A673 (cell line): ENCODE data around the gene EIF3D.

ENCODE experiments used
- EZH2 ChIP-seq: fragments of 200-600 bp; sonication (generic); IDR thresholded peaks from 2 replicates; pipeline ENCODE4 v1.6.1; 2017; ENCODE audit warnings: borderline replicate concordance, low read depth, mild to moderate bottlenecking, mixed read lengths, antibody characterized with exemption, low read length; ENCODE audit not compliant: poor library complexity, severe bottlenecking
- TF ChIP-seq, protein P1 (sequence below): fragments of 300-800, 200-600 bp; sonication (generic); conservative IDR thresholded peaks from 2 replicates; pipeline ENCODE4 v1.5.1; 2017; ENCODE audit warnings: low read depth, mild to moderate bottlenecking, antibody characterized with exemption, low read length, moderate library complexity, mixed read lengths

DNA sequence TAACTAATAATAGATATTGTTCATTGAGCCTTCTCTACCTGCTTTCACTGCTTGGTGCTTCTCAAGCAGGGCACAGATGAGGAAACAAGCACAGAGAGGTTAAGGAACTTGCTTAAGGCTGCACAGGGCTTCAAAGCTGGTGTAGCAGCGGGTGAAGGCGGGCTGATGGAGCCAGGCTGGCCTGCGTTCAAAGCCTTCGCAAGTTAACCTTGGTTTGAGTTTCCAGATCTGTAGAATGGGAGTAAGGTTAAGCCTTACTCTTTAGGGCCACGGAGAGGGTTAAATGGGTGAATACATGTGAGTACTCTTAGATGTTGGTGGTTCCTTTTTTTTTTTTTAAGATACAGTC lies 36.2 kb upstream of the EIF3D start:
- no peak for TF ChIP-seq EZH2
- TF ChIP-seq, protein P1, sequence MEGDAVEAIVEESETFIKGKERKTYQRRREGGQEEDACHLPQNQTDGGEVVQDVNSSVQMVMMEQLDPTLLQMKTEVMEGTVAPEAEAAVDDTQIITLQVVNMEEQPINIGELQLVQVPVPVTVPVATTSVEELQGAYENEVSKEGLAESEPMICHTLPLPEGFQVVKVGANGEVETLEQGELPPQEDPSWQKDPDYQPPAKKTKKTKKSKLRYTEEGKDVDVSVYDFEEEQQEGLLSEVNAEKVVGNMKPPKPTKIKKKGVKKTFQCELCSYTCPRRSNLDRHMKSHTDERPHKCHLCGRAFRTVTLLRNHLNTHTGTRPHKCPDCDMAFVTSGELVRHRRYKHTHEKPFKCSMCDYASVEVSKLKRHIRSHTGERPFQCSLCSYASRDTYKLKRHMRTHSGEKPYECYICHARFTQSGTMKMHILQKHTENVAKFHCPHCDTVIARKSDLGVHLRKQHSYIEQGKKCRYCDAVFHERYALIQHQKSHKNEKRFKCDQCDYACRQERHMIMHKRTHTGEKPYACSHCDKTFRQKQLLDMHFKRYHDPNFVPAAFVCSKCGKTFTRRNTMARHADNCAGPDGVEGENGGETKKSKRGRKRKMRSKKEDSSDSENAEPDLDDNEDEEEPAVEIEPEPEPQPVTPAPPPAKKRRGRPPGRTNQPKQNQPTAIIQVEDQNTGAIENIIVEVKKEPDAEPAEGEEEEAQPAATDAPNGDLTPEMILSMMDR = no peak
